T-cell (primary cell): ENCODE measurements around the gene LTB4R. TPM values are rescaled to one million over a fixed set of nuclear protein-coding genes. Genes with fewer than 3 reads are reported as not detected.

Experiments
- ATAC-seq, 4 experiments: fragments of 200-7000 bp in 3 of 4; fragments of 150-1000 bp in 1 of 4; cut with Tn5 transposase; replicated peaks in 1 of 4; 1 replicate in 3 of 4; 2 replicates in 1 of 4; pipeline ENCODE4 v1.10.0; 2021; ENCODE audit warnings: moderate library complexity in 3 of 4, mild to moderate bottlenecking in 2 of 4, moderate number of reproducible peaks in 1 of 4
- CTCF ChIA-PET, 2 donors: fragments of 300-600 bp; sonication (Branson Sonifier 250); formaldehyde crosslinking; loops; one replicate each; lab custom pipeline; 2022; ENCODE audit warnings: antibody characterized with exemption in 2 of 2; lab: Charles Lee
- POLR2A ChIA-PET, 2 donors: fragments of 300-600 bp; sonication (Branson Sonifier 250); formaldehyde crosslinking; loops; one replicate each; lab custom pipeline; 2022; ENCODE audit warnings: antibody characterized with exemption in 2 of 2; lab: Charles Lee
- DNase-seq, 35 experiments: peaks; one replicate each; pipeline versions ENCODE4 v3.0.0 to v3.0.0-alpha.2; 2013 to 2023
- H3K27ac ChIP-seq: one replicate; pipeline ENCODE4 v1.5.1; 2013; ENCODE audit warnings: low read length
- H3K27me3 ChIP-seq, 2 experiments: replicated peaks in 1 of 2; 1 replicate in 1 of 2; 2 replicates in 1 of 2; pipeline versions ENCODE4 v1.6.1 to v1.7.0; 2013; ENCODE audit warnings: low read length in 1 of 2, mixed read lengths in 1 of 2; ENCODE audit not compliant: control insufficient read depth in 2 of 2, insufficient read depth in 2 of 2; ENCODE audit errors: extremely low read depth in 1 of 2
- H3K36me3 ChIP-seq, 2 donors: 1 replicate in 1 of 2; 2 replicates in 1 of 2; pipeline versions ENCODE4 v1.6.1 to v1.7.0; 2013; ENCODE audit warnings: low read length in 1 of 2; ENCODE audit not compliant: control insufficient read depth in 2 of 2, insufficient read depth in 1 of 2; ENCODE audit errors: extremely low read depth in 1 of 2
- H3K4me1 ChIP-seq, 2 experiments: 1 replicate in 1 of 2; 2 replicates in 1 of 2; pipeline versions ENCODE4 v1.6.1 to v1.7.0; 2013; ENCODE audit warnings: low read length in 2 of 2, mixed read lengths in 1 of 2; ENCODE audit not compliant: insufficient read depth in 2 of 2, control insufficient read depth in 1 of 2; ENCODE audit errors: extremely low read depth in 1 of 2
- H3K4me3 ChIP-seq, 2 donors: 1 replicate in 1 of 2; 2 replicates in 1 of 2; pipeline versions ENCODE4 v1.5.1 to v1.7.0; 2013; ENCODE audit warnings: mild to moderate bottlenecking in 2 of 2, low read length in 1 of 2, moderate library complexity in 1 of 2; ENCODE audit not compliant: control insufficient read depth in 1 of 2; ENCODE audit errors: extremely low read depth in 1 of 2
- H3K9me3 ChIP-seq: 2 replicates; pipeline ENCODE4 v1.7.0; 2013
- H3K27ac Mint-ChIP-seq, 2 donors: one replicate each; pipeline ENCODE4 v1.8.0; 2020 to 2021; ENCODE audit warnings: mild to moderate bottlenecking in 2 of 2, mixed read lengths in 2 of 2
- H3K27me3 Mint-ChIP-seq, 2 donors: one replicate each; pipeline ENCODE4 v1.8.0; 2021 to 2022; ENCODE audit warnings: mixed read lengths in 2 of 2
- H3K36me3 Mint-ChIP-seq: one replicate; pipeline ENCODE4 v1.8.0; 2021; ENCODE audit warnings: mixed read lengths
- H3K4me1 Mint-ChIP-seq, 3 donors: one replicate each; pipeline ENCODE4 v1.8.0; 2020 to 2022; ENCODE audit warnings: mixed read lengths in 3 of 3, mild to moderate bottlenecking in 1 of 3
- H3K4me3 Mint-ChIP-seq, 3 donors: one replicate each; pipeline ENCODE4 v1.8.0; 2020 to 2022; ENCODE audit warnings: mild to moderate bottlenecking in 3 of 3, mixed read lengths in 3 of 3, moderate library complexity in 3 of 3
- H3K9me3 Mint-ChIP-seq, 3 donors: one replicate each; pipeline ENCODE4 v1.8.0; 2020 to 2022; ENCODE audit warnings: mixed read lengths in 3 of 3
- WGBS: methylation state at CpG from one replicate; pipeline ENCODE4 v1.1.5; 2013; ENCODE audit warnings: missing lambda C conversion rate; ENCODE audit not compliant: insufficient coverage; 5-methylcytosine and 5-hydroxymethylcytosine counted together
- total RNA-seq, 35 experiments: library from RNA in 6 of 35; stranded (reverse) in 6 of 35; fragments of 120-200 nt in 1 of 35; gene quantifications; one replicate each; pipeline versions ENCODE4 v1.2.1 to v1.2.4 and lab custom pipeline; 2013 to 2026

Gene LTB4R
- total RNA-seq (10 to 100 TPM; 17.0 to 29.0 (median 18.0) TPM), total RNA-seq (lab: John Stamatoyannopoulos, UW) (7.3 to 45.2 (median 24.0) reads per million in 29 experiments)
- 11.3 TPM for total RNA-seq (2013)

- no peaks in the 10 kb centered on the region for H3K9me3 ChIP-seq
- H3K36me3 ChIP-seq: peaks cover 0 to 18% of the 10 kb centered on the region in 2 donors
- Mint-ChIP-seq H3K27ac (peak within 1 kb of the TSS; percentile 94), H3K4me3 (peak within 1 kb of the TSS; percentile 74 to 83 (median 77)), H3K4me1 (peaks cover 72 to 78% (median 77%) of the 10 kb centered on the region in 3 donors), H3K9me3 (no peaks in the 10 kb centered on the region), H3K27me3 (no peaks in the 10 kb centered on the region), H3K36me3 (peaks cover 15% of the 10 kb centered on the region)
- DNase-seq: peak; percentile 31 to 84 (median 59)
- H3K4me3 ChIP-seq: peak within 1 kb of the TSS; percentile 61 to 64
- POLR2A ChIA-PET: interaction anchor here in 1 of 2 donors (0.6 to 1.7 kb wide), 2 partner anchors 68 to 175 kb away, joined by 4 to 5 read pairs; partner anchors contain the start of genes PSME1 and TINF2
- H3K27me3 ChIP-seq: no peaks in the 10 kb centered on the region
- peaks cover 39 to 78% of the 10 kb centered on the region in 2 experiments for H3K4me1 ChIP-seq
- peak within 1 kb of the TSS; percentile 77 for H3K27ac ChIP-seq
- ATAC-seq: peak; percentile 86 to 91 (median 88)
- CTCF ChIA-PET: interaction anchor here (0.5 to 2.4 kb wide), 18 partner anchors 9 to 150 kb away, joined by 3 to 10 read pairs (median 4); partner anchors contain the start of genes IRF9 (in 1 of the 2), MDP1 (in 1 of the 2) and TINF2 (in 1 of the 2)
- 11% methylated on average over 98 of the region's 99 CpGs for WGBS
Measured at GRCh38 chr14:24310646-24311604, at the start of gene LTB4R. Gene LTB4R, plus strand, starts transcription at chr14:24311502. Its CDS starts 4,150 bp downstream, at chr14:24315652.

GRCh38 chr14:24261969-24262327 lies 49.4 kb upstream of the LTB4R start:
- no peak for ATAC-seq
- Mint-ChIP-seq H3K36me3 (peaks cover 36% of the 10 kb centered on the region), H3K27me3 (no peaks in the 10 kb centered on the region), H3K27ac (no peak overlapping the region), H3K4me1 (peaks cover 0 to 2% (median 0%) of the 10 kb centered on the region in 3 donors), H3K4me3 (no peak overlapping the region), H3K9me3 (no peaks in the 10 kb centered on the region)
- no peak overlapping the region for H3K27ac ChIP-seq
- no peak overlapping the region for H3K4me3 ChIP-seq
- ChIA-PET POLR2A (no interaction called here), CTCF (no interaction called here)
- DNase-seq: no peak
- 95% methylated on average over 17 of the region's 19 CpGs for WGBS
- H3K9me3 ChIP-seq: no peaks in the 10 kb centered on the region
- H3K36me3 ChIP-seq: peaks cover 8 to 29% of the 10 kb centered on the region in 2 donors
- H3K4me1 ChIP-seq: no peaks in the 10 kb centered on the region
- no peaks in the 10 kb centered on the region for H3K27me3 ChIP-seq

- H3K9me3 Mint-ChIP-seq: no peaks in the 10 kb centered on the region
- H3K36me3 Mint-ChIP-seq: peaks cover 38% of the 10 kb centered on the region
- H3K27me3 Mint-ChIP-seq: no peaks in the 10 kb centered on the region
- ChIA-PET CTCF (no interaction called here), POLR2A (no interaction called here)
- H3K4me3 Mint-ChIP-seq: no peak within 1 kb of the TSS
- Histone ChIP-seq H3K27me3 (no peaks in the 10 kb centered on the region), H3K9me3 (no peaks in the 10 kb centered on the region), H3K4me3 (no peak within 1 kb of the TSS), H3K4me1 (no peaks in the 10 kb centered on the region), H3K27ac (no peak within 1 kb of the TSS), H3K36me3 (peaks cover 8 to 36% of the 10 kb centered on the region in 2 donors)
- ATAC-seq (no peak), DNase-seq (no peak)
- H3K27ac Mint-ChIP-seq: no peak within 1 kb of the TSS
- 90% methylated on average over 13 of the region's 14 CpGs for WGBS
- H3K4me1 Mint-ChIP-seq: peaks cover 0 to 7% (median 0%) of the 10 kb centered on the region in 3 donors
Measured at GRCh38 chr14:24262821-24263733, 48.2 kb upstream of the LTB4R start, which contains the start of gene TGM1. Gene TGM1, minus strand, starts transcription at chr14:24263177. Its CDS starts 825 bp downstream, at chr14:24262352.

DNA sequence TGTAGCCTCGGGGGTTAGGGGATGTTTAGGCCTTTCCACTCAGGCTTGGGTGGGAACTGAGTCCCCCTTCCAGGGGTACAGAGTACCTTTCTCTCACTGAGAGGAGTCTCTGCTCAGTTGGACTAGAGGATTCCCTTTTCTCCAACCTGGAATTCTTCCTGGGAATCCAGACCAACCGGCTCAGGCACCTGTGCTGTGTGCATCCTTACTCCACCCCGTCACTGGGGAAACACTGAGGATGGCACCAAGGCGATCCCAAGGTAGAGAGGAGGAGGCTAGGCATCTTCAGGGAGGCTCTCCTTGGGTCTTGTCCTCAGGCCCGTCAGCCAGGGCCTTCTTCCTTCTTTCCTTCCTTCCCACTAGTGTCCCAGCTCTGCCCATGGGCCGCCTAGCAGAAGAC lies 47.5 kb upstream of the LTB4R start:
- Mint-ChIP-seq H3K27me3 (no peaks in the 10 kb centered on the region), H3K4me1 (peaks cover 0 to 7% (median 0%) of the 10 kb centered on the region in 3 donors), H3K27ac (no peak overlapping the region), H3K9me3 (no peaks in the 10 kb centered on the region), H3K36me3 (peaks cover 40% of the 10 kb centered on the region), H3K4me3 (no peak overlapping the region)
- no peak overlapping the region for H3K4me3 ChIP-seq
- ATAC-seq (no peak), DNase-seq (no peak)
- H3K36me3 ChIP-seq: peaks cover 13 to 38% of the 10 kb centered on the region in 2 donors
- POLR2A ChIA-PET: no interaction called here
- WGBS: no CpG with 5 or more reads among the region's 6 CpGs
- CTCF ChIA-PET: interaction anchor here in 1 of 2 donors (0.6 kb wide), 1 partner anchor 11 kb away, joined by 3 read pairs; no protein-coding TSS in a partner anchor
- H3K27ac ChIP-seq: no peak overlapping the region
- H3K4me1 ChIP-seq: no peaks in the 10 kb centered on the region
- no peaks in the 10 kb centered on the region for H3K27me3 ChIP-seq
- H3K9me3 ChIP-seq: no peaks in the 10 kb centered on the region

DNA sequence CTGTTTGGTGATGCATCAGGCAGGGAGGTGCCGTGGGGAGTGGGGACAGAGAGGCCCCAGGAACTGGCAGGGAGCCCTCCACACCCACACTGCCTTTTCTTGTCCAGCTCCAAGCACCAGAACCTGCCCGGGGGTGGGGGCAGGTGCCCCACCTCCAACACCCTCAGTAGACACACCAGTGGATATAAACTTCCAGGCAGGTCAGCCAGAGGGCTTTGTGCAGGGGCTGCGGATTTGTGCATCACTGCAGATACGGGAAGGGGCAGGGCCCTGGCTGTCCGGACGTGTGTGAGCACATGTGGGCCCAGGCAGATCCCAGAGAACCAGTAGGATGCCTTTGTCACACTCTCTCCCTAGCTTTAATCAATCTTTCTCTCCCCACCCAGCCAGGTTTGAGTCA lies 47.0 kb upstream of the LTB4R start:
- Mint-ChIP-seq H3K36me3 (peaks cover 43% of the 10 kb centered on the region), H3K4me3 (no peak overlapping the region), H3K27me3 (no peaks in the 10 kb centered on the region), H3K4me1 (peaks cover 0 to 7% (median 2%) of the 10 kb centered on the region in 3 donors), H3K27ac (no peak overlapping the region), H3K9me3 (no peaks in the 10 kb centered on the region)
- ChIA-PET POLR2A (interaction anchor here in 1 of 2 donors (0.6 kb wide), 1 partner anchor 51 kb away, joined by 3 read pairs; the partner anchor contains the start of gene CHMP4A), CTCF (interaction anchor here in 1 of 2 donors (0.6 kb wide), 1 partner anchor 10 kb away, joined by 3 read pairs; no protein-coding TSS in a partner anchor)
- Histone ChIP-seq H3K27me3 (no peaks in the 10 kb centered on the region), H3K36me3 (peaks cover 18 to 40% of the 10 kb centered on the region in 2 donors), H3K27ac (no peak overlapping the region), H3K9me3 (no peaks in the 10 kb centered on the region), H3K4me1 (no peaks in the 10 kb centered on the region), H3K4me3 (no peak overlapping the region)
- DNase-seq (no peak), ATAC-seq (no peak)
- WGBS: 93% methylated on average over 3 of the region's 6 CpGs
